Stimulated activated CD4-positive, alpha-beta T cell treated with anti-CD3 and anti-CD28 coated beads, Interleukin-4, amount 100 ng/mL, for 48 hours (primary cell): Measurements from ENCODE around the gene METTL26.

Experiments used
- DNase-seq, 2 donors: peaks; one replicate each; pipeline ENCODE4 v3.0.0-alpha.2; 2020; ENCODE audit warnings: low read depth in 2 of 2

The METTL26 gene

DNA sequence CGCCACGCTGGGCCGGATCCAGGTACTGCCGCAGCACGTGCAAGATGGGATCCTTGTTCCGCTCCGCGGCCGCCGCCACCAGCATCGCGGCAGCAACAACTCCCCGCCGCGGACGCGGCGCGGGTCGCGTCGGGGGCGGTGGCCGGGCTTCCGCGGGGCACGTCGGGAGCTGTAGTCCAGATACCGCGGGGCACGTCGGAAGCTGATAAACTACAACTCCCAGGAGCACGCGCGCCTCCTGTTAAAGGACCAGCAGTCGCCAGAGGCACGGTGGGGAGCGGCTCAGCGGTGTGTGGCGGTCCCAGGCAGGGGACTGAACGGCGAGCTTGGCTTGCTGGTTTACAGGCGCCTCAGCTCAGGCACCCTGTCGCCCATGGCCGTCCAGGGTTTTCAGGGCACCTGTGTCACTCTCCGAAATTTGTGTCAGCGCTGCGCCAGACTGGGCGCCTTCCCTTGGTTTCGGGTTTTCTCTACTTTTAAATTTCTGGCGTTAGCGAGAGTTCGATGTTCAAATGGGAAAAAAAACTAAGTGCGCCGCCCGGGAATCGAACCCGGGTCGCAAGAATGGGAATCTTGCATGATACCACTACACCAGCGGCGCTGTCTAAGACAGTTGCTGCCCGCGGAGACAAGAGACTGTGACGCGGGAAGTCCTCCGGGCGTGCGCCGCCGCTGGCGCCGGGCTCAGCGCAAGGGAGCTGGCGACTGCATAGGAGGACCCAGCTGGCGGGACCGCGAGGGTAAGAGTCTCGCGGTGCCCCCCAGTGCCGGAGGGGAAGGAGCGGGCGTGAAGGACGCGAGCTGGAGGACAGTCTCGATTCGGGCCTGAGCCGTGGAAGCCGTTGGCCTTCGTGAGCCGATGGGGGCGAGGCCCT lies at the start of gene METTL26:
Gene METTL26 (minus strand): TSS at position 100 of the 875 bp plus-strand sequence. CDS start 15 bp downstream, at position 85.
- DNase-seq: peak; percentile 91 to 92

DNA sequence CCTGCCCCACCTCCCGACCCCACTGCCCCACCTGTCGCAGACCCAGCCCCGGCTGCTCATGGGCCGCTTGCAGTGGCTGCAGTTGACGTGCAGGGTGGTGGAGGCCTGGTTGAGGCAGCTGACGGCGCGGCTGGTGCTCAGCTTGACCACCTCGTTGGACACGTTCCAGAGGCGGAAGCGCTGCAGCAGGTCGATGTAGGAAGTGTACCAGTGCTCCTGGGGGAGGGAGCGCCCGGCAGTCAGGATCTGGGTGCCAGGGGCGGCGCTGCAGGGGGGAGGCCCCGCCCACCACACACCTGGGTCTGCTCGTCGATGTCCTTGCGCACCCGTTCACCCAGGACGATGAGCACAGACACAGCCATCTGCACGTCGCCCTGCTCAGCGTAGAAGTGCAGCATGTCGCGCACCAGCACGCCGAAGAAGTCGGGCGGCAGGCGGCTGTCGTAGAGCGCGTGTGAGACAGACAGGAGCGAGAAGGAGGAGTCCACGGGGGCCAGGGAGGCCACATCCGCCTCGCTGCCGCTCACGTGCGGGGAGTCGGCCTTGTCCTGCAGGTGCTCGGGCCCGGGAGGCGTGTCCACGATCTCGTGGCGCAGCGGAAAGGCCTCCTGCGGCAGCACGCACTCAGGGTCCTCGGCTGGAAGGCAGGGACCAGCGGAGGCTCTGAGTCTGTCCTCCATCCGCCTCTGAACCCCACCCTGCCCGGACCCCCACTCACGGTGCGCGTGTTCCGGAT lies 49.0 kb upstream of the METTL26 start:
- no peak for DNase-seq

DNA sequence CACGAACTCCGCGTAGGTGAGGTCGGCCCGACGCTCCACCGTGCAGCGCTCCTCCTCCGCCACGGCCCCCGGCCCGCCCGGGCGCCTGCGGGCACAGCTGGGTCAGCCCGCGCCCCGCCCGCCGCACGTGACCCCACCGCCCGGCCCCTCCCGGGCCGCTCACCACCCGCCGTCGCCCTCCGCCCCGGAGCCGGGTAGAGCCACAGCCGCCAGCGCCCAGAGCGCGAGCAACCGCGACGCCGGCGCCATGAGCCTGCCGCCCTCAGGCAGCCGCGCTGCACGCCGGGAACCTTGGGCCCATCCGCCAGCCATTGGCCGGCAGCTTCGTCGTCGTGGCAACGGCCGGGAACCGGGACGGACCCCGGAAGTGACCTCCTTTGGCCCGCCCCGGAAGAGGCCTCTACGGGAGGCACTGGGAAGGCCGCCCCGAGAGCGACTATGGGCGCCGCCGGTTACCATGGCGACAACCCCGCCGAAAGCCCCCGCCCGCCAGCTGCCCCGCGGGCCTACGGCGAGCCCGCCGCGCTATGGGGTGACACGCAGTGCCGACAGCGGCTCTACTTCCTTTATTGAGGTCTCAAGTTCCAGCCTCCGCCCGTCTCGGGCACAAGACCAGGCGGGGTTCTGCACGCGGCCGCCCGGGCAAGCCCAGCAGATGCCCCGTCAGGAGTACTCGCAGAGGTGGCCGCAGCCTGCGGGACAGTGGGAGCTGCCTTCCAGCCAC lies 48.1 kb upstream of the METTL26 start, which contains the start of gene JMJD8:
Gene JMJD8 (minus strand): TSS at position 264 of the 724 bp plus-strand sequence. CDS start 15 bp downstream, at position 249.
- DNase-seq: peak; percentile 93 to 98

DNA sequence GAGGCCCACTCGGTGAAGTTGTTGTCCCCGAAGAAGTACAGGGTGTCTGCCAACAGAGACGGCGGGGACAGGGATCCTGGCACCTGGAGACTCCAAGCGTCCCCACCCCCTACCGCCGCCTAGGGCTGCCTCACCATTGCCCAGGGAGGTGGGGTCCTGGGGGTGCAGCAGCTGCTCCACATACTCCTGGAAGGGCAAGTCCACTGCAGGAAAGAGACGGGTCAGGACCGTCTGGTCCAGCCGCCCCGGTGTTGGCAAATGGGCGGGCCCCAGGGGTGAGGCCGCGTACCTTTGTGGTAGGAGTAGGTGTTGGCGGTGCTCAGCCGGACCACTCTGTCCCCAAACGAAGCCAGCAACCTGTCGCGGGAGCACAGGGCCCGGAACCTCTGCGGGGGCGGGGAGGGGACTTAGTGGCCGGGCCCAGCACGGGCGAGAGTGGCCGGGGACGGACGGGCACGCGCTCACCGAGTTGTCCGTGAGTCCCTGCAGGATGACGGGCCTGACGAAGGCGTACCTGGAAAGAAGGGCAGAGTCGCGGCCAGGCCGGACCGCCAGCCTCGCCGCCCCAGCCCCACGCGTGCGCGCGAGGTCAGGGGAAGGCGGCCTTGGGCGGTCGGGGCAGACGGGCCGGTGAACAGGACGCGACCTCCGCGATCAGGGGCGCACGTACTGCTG lies 47.4 kb upstream of the METTL26 start:
- DNase-seq: no peak

DNA sequence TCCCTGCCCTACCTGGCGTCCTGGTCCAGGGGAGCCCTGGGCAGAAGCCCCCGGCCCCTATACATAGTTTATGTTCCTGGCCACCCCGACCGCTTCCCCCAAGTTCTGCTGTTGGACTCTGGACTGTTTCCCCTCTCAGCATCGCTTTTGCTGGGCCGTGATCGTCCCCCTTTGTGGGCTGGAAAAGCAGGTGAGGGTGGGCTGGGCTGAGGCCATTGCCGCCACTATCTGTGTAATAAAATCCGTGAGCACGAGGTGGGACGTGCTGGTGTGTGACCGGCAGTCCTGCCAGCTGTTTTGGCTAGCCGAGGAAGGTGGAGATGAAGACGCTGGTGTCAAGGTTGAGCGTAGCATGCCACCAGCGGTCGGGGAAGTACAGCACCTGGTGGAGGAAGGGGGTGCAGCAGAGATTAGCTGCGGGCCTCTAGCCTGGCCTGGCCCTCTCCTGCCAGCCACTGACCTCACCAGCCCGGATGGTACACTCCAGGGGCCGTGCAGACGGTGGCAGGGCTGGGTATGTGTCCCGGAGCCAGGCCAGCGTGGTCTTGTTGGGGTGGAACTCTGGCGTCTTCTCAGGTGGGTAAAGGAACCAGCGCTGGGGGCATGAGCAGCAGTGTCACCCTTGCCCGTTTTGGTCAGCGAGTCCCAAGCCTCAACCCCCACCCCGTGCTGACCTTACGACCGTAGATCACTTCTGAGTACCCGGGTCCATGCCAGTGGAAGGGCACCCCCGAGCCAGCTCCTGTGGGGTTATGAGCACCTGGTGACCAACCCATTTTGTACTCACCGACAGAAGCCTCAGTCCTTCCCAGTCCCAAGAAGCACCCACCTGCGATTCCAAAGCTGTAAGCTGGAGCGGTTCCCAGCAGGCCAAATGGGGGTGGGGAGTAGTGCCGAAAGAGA lies 46.6 kb upstream of the METTL26 start:
- DNase-seq: no peak

DNA sequence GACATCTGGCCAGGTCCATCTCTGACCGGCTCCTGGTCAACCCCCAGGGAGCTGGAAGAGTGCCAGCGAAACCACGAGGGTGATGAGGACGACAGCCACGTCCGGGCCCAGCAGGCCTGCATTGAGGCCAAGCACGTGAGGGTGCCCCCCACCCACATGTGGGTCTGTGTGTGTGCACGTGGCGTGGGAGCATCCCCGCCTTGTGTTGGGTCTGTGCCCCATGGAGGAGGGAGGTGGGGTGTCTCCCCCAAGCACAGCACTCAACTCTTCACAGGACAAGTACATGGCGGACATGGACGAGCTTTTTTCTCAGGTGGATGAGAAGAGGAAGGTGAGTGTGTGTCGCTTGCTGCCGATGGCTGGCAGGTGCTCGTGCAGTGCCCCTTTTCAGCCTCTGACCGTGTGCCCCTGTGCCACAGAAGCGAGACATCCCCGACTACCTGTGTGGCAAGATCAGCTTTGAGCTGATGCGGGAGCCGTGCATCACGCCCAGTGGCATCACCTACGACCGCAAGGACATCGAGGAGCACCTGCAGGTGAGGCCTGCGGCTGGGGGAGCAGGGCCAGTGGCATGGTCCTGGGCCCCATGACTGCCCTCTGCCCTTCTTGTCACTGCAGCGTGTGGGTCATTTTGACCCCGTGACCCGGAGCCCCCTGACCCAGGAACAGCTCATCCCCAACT lies 45.8 kb upstream of the METTL26 start:
- DNase-seq: no peak

DNA sequence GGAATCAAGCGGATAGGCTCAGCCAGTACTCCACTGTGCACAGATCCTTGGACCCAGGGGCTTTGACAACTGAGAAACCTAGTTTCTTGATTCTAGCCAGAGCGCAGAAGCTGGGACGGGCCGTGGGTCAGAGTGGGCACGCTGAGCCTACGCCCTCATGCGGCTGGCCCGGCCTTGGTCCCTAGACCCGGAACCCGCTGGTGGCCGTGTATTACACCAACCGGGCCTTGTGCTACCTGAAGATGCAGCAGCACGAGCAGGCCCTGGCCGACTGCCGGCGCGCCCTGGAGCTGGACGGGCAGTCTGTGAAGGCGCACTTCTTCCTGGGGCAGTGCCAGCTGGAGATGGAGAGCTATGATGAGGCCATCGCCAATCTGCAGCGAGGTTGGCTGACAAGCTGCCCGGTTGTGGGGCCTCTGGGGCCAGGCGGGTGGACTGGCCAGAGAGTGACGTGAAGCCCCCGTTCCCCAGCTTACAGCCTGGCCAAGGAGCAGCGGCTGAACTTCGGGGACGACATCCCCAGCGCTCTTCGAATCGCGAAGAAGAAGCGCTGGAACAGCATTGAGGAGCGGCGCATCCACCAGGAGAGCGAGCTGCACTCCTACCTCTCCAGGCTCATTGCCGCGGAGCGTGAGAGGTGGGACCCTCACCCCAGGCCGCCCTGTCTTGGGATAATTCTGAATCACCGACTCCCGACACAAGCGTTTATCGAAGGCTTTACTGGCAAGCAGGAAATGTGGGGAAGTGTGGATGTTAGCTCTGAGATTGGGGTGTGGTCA lies 45.1 kb upstream of the METTL26 start:
- DNase-seq: no peak

DNA sequence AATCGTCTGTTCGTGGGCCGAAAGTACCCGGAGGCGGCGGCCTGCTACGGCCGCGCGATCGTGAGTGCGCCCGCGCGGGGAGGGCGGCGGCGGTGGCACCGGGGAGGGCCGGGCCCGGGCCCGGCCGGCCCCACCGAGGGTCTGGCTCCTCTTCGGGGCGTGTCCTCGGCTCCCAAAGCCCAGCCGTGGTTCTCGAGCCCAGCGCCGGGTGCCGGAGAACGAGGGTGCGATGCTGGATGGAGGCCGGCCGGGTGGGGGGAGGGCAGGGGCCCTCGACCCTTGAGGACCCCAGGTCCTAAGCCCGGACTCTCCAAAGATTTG lies 44.5 kb upstream of the METTL26 start:
- DNase-seq: no peak

DNA sequence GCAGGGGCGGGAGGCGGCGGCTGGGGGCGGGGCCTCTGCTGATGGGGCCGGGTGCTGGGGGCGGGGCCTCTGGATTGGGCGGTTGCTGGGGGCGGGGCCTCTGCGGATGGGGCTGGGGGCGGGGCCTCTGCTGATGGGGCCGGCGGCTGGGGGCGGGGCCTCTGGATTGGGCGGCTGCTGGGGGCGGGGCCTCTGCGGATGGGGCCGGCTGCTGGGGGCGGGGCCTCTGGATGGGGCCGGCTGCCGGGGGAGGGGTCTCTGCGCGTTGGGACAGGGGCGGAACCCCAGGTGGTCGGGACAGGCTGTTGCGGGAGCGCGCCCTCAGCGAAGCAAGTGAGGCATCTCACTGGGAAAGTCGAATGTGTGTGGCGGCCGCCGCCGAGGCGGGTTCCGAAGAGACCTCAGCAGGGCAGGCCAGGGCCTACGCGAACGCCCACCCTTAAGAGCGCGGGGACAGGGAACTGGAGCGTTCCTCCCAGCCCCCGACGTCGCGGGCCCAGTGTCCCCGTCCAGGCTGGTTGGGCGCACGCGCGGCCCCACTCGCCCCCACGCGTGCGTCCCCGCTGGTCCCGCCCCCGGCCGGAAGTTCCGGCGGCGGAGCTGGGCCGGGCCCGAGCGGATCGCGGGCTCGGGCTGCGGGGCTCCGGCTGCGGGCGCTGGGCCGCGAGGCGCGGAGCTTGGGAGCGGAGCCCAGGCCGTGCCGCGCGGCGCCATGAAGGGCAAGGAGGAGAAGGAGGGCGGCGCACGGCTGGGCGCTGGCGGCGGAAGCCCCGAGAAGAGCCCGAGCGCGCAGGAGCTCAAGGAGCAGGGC lies 43.9 kb upstream of the METTL26 start, which contains the start of gene STUB1:
Gene STUB1 (plus strand): TSS at position 597 of the 811 bp plus-strand sequence. CDS start 116 bp downstream, at position 713.
- peak; percentile 85 to 93 for DNase-seq

DNA sequence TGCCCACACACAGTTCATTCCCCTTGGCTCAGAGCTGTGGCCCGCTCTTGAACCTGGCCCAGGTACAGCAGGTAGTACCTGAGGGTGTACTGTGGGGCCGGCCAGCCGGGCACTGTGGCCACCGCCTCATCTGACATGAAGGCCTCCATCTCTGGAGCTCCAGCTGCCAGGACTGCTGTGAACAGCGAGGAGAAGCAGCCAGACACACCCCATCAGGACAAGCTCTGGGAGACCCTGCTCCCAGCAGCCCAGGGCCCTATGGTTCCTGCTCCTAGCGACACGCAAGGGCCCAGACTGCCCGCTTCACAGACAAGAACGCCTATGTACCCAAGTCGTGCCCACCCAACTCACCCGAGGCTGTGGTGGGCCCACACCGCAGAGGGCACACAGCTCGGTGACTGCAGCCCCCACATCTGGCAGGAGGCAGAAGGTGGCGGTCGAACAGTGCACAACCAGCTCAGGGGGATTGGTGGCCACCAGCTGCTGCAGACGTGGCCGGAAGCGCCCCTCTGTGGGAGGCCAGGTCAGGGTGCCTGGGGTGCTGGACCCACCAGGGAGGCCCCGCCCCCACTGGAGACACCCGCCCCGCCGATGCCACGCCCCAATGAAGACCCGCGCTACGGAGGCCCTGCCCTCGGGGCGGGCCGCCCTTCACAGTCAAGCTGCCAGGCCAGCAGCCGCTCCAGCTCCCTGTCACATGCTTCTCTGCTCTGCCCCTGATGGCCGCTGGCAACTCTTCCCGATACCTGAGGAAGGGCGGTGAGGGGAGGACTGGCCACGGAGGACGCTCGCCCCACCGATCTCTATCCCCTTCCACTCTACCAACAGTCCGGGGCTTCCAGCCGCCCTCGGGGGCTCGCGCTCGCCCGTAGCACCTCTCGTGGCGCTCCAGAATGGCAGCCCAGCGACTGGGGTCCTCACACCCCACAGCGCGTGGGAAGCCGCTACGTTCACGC lies 43.0 kb upstream of the METTL26 start:
- peak in 1 of 2 donors; percentile 53 for DNase-seq

DNA sequence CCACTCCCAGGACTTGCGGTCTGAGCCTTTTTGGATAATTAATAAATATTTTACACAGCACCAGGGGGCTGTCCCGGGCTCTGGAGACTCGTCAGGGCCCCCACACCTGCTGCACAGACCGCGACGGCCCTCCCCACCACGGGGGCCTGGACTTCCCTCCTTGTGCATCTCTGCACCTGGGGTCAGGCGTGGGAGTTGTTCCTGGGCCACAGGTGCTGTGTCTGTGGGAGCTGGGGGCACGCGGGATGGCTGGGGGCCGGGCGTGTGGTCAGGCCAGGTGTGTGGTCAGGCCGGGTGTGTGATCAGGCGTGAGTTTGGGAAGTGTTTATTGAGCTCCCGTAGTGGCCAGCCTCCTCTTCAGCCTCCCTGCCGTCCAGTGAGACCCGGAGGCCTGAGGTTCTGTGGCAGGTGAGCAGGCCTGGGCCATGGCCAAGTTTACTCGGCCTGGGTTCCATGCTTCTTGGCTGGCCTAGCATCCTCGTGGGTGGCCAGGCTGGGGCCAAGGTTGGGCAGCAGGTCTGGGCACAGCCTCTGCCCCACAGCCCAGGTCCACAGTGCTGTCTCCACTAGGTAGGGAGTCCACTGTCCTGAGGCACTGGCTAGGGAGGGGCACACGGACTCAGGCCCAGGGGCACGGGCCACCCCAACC lies 42.2 kb upstream of the METTL26 start:
- DNase-seq: no peak

DNA sequence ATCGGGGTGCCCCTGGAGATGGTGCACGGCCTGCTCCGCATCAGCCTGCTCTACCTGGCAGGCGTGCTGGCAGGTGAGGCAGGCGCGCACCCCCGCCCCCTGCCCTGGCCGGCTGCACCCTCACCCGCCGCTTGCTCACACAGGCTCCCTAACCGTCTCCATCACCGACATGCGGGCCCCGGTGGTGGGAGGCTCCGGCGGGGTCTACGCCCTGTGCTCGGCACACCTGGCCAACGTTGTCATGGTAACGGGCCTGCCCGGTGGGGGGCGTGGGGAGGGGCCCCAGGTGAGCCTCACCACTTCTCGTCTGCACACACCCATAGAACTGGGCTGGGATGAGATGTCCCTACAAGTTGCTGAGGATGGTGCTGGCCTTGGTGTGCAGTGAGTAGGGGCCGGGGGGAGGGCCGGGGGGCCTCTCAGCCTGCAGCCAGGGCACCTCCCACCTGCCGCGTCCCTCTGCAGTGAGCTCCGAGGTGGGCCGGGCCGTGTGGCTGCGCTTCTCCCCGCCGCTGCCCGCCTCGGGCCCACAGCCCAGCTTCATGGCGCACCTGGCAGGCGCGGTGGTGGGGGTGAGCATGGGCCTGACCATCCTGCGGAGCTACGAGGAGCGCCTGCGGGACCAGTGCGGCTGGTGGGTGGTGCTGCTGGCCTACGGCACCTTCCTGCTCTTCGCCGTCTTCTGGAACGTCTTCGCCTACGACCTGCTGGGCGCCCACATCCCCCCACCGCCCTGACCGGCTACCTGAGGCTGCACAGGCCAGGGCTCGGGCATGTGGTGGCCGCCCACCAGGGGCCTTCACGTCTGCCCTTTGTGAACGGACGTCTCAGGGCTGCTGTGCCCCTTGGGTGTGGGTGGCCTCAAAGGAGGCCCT lies 41.4 kb upstream of the METTL26 start:
- DNase-seq: no peak

DNA sequence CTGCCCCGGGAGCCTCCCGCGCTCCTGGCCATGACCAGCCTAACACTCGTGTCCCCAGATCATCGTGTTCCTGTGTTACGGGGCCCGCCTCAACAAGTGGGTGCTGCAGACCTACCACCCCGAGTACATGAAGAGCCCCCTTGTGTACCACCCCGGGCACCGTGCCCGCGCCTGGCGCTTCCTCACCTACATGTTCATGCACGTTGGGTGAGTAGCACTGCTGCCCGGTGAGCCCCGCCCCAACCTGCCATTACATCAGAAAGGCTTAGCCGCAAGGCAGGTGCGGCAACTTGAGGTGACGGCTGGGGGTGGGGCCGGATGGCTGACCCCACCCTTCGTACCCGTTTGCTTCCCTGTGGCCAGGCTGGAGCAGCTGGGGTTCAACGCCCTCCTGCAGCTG lies 40.8 kb upstream of the METTL26 start:
- no peak for DNase-seq

DNA sequence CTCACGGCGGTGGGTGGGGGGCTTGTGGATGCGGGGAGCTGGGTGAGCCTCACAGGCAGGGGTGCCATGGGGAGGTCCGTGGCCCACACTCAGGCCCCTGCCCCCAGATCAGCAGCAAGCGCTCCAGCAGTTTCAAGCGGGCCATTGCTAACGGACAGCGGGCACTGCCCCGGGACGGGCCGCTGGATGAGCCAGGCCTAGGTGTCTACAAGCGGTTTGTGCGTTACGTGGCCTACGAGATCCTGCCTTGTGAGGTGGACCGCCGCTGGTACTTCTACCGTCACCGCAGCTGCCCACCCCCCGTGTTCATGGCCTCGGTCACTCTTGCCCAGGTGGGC lies 40.4 kb upstream of the METTL26 start:
- DNase-seq: no peak

DNA sequence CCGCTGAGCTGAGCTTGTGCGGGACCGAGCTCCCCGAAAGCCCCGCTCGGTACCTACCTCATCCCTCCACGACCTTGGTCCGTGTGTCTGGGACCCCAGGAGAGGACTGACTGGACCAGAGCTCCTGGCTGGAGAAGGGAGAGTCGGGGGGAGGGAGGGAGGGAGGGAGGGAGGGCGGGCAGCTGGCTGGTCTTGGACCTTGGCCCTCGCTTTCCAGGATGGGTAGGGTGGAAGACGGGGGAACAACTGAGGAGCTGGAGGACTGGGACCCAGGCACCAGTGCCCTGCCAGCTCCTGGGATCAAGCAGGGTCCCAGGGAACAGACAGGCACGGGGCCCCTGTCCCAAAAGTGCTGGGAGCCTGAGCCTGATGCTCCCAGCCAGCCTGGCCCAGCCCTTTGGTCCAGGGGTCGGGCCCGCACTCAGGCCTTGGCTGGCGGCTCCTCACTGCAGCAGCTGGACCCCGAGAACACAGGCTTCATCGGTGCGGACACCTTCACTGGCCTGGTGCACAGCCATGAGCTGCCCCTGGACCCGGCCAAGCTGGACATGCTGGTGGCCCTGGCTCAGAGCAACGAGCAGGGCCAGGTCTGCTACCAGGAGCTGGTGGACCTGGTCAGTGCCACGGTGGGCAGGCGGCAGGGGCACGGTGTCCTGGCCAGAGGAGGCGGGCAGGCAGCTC lies 39.9 kb upstream of the METTL26 start:
- no peak for DNase-seq
